ENCODE results near the gene DMRTC2. TPM values are rescaled to one million over a fixed set of nuclear protein-coding genes. Genes with fewer than 3 reads are reported as not detected.

The DMRTC2 gene
- total and polyA plus RNA-seq, 2 of the 8 experiments (the other 6 are each of a cell fraction or from before 2014, with no cell fraction given): not detected

GRCh38 chr19:41883821-41884733 lies 39.2 kb downstream of the DMRTC2 start (continued):
- peak; percentile 92 to 93; a peak in 2 of 4 replicates for TF ChIP-seq SIN3A (conservative IDR thresholded peaks at IDR 0.05 in 1 of 2, IDR thresholded peaks at IDR 0.05 in 1 of 2; ENCODE audit: low read depth in 1 of 2, low read length in 2 of 2)
- TF ChIP-seq TAF7 (optimal IDR thresholded peaks at IDR 0.05; ENCODE audit: borderline replicate concordance, low read depth, low read length): peak; percentile 71
- 0 out of 2 replicates have a peak, but pooled peaks have one; percentile 56 for TF ChIP-seq RBBP5 (IDR thresholded peaks at IDR 0.05; ENCODE audit: borderline replicate concordance, low read depth, low read length)
- peak; percentile 99 for TF ChIP-seq EGR1 (IDR thresholded peaks at IDR 0.05; ENCODE audit: borderline replicate concordance, low read depth, low read length)
- TF ChIP-seq RXRA (IDR thresholded peaks at IDR 0.05; ENCODE audit: insufficient read depth, low read depth, low read length): 0 out of 2 replicates have a peak, but pooled peaks have one; percentile 72
- TF ChIP-seq NRF1 (IDR thresholded peaks at IDR 0.05; ENCODE audit: low read depth, low read length): no peak
- TF ChIP-seq EP300 (IDR thresholded peaks at IDR 0.05; ENCODE audit: borderline replicate concordance in 1 of 2, low read depth in 2 of 2, low read length in 2 of 2): peak in 1 of 2 experiments; percentile 85; a peak in 1 of 3 replicates
